Measurements from ENCODE around the gene ARHGEF37. TPM values are rescaled to one million over a fixed set of nuclear protein-coding genes. Genes with fewer than 3 reads are reported as not detected.

Gene ARHGEF37
- total and polyA plus RNA-seq, 4 donors: 0.71 to 6.1 (median 2.7) TPM

- peaks cover 0 to 5% (median 1%) of the 10 kb centered on the region in 4 donors for H3K4me1 ChIP-seq (ENCODE audit: control insufficient read depth in 4 of 4, insufficient read depth in 4 of 4, low read length in 3 of 4)
- H3K4me3 ChIP-seq (ENCODE audit: low read depth in 1 of 3, low read length in 3 of 3): no peak overlapping the region
- DNase-seq (ENCODE audit: low spot score): no peak
- no peaks in the 10 kb centered on the region for H3K27me3 ChIP-seq (ENCODE audit: control insufficient read depth in 4 of 4, insufficient read depth in 4 of 4, low read length in 3 of 4)
- no peaks in the 10 kb centered on the region for H3K9me3 ChIP-seq (ENCODE audit: control insufficient read depth in 4 of 4, low read length in 3 of 4)
- 56% methylated on average over 3 of the region's 3 CpGs for WGBS
- H3K36me3 ChIP-seq (ENCODE audit: control insufficient read depth in 4 of 4, insufficient read depth in 3 of 4, low read depth in 1 of 4, low read length in 3 of 4): no peaks in the 10 kb centered on the region
- TF ChIP-seq JUND (IDR thresholded peaks at IDR 0.05) (no peak), MAX (IDR thresholded peaks at IDR 0.05) (no peak), SP1 (IDR thresholded peaks at IDR 0.05) (no peak), ZBTB33 (IDR thresholded peaks at IDR 0.05) (no peak), TAF1 (conservative IDR thresholded peaks at IDR 0.05) (no peak), REST (IDR thresholded peaks at IDR 0.05) (no peak), GABPA (IDR thresholded peaks at IDR 0.05 in 1 of 2, conservative IDR thresholded peaks at IDR 0.05 in 1 of 2) (no peak), HNF4G (IDR thresholded peaks at IDR 0.05) (no peak), ATF3 (IDR thresholded peaks at IDR 0.05) (no peak), NR2F2 (IDR thresholded peaks at IDR 0.05) (no peak), RAD21 (IDR thresholded peaks at IDR 0.05) (no peak), RXRA (IDR thresholded peaks at IDR 0.05) (no peak), EGR1 (IDR thresholded peaks at IDR 0.05; ENCODE audit: low read depth in 2 of 2) (no peak), FOXA2 (IDR thresholded peaks at IDR 0.05) (no peak), CTCF (IDR thresholded peaks at IDR 0.05; ENCODE audit: low read depth, low read length, missing input control) (no peak), YY1 (IDR thresholded peaks at IDR 0.05) (no peak)
- no peak overlapping the region for H3K9ac ChIP-seq (ENCODE audit: low read depth in 1 of 2, low read length in 2 of 2)
- H3K27ac ChIP-seq (ENCODE audit: low read depth in 1 of 2, low read length in 2 of 2): no peak overlapping the region
These were observed 93.4 kb downstream of the ARHGEF37 start for GRCh38 chr5:149674686-149675085.

All from liver (tissue), 9 donors.